CD8-positive, alpha-beta memory T cell (primary cell): ENCODE measurements around the gene GPR17. TPM values are rescaled to one million over a fixed set of nuclear protein-coding genes. Genes with fewer than 3 reads are reported as not detected.

Experiments used
- CTCF ChIA-PET: fragments of 350-600 bp; sonication (Branson Sonifier 250); formaldehyde crosslinking; loops from one replicate; lab custom pipeline; 2021; ENCODE audit warnings: antibody characterized with exemption; lab: Charles Lee
- POLR2A ChIA-PET: fragments of 350-600 bp; sonication (Branson Sonifier 250); formaldehyde crosslinking; loops from one replicate; lab custom pipeline; 2021; ENCODE audit warnings: antibody characterized with exemption; lab: Charles Lee
- DNase-seq, 5 donors: peaks; one replicate each; pipeline versions ENCODE4 v3.0.0 to v3.0.0-alpha.2; 2020 to 2022; ENCODE audit warnings: mixed read lengths in 1 of 5
- H3K27ac ChIP-seq: one replicate; pipeline ENCODE4 v1.7.0; 2013; ENCODE audit warnings: low read depth, mild to moderate bottlenecking, low read length, moderate library complexity
- H3K27me3 ChIP-seq: 2 replicates; pipeline ENCODE4 v1.7.0; 2013; ENCODE audit warnings: low read length, mild to moderate bottlenecking; ENCODE audit not compliant: insufficient read depth, poor library complexity, severe bottlenecking
- H3K36me3 ChIP-seq: 2 replicates; pipeline ENCODE4 v1.7.0; 2013; ENCODE audit warnings: mild to moderate bottlenecking, low read length, moderate library complexity; ENCODE audit not compliant: insufficient read depth
- H3K4me1 ChIP-seq: 2 replicates; pipeline ENCODE4 v1.7.0; 2013; ENCODE audit warnings: mild to moderate bottlenecking, low read length, moderate library complexity; ENCODE audit not compliant: insufficient read depth
- H3K4me3 ChIP-seq: 2 replicates; pipeline ENCODE4 v1.7.0; 2013; ENCODE audit warnings: mild to moderate bottlenecking, low read length
- H3K9me3 ChIP-seq: 2 replicates; pipeline ENCODE4 v1.7.0; 2013; ENCODE audit warnings: mild to moderate bottlenecking, low read length
- H3K27ac Mint-ChIP-seq, 8 donors: one replicate each; pipeline ENCODE4 v1.8.0; 2020 to 2021; ENCODE audit warnings: mixed read lengths in 8 of 8, mild to moderate bottlenecking in 6 of 8, inconsistent platforms in 3 of 8, moderate library complexity in 3 of 8
- H3K27me3 Mint-ChIP-seq, 2 donors: one replicate each; pipeline ENCODE4 v1.8.0; 2020 to 2021; ENCODE audit warnings: mixed read lengths in 2 of 2, mild to moderate bottlenecking in 1 of 2, moderate library complexity in 1 of 2
- H3K36me3 Mint-ChIP-seq, 3 donors: one replicate each; pipeline ENCODE4 v1.8.0; 2020 to 2021; ENCODE audit warnings: mixed read lengths in 3 of 3, inconsistent platforms in 1 of 3, mild to moderate bottlenecking in 1 of 3
- H3K4me1 Mint-ChIP-seq, 3 donors: one replicate each; pipeline ENCODE4 v1.8.0; 2020 to 2021; ENCODE audit warnings: mixed read lengths in 3 of 3, inconsistent platforms in 1 of 3, mild to moderate bottlenecking in 1 of 3
- H3K4me3 Mint-ChIP-seq, 7 donors: one replicate each; pipeline ENCODE4 v1.8.0; 2020 to 2021; ENCODE audit warnings: mixed read lengths in 7 of 7, mild to moderate bottlenecking in 6 of 7, moderate library complexity in 4 of 7, inconsistent platforms in 2 of 7
- H3K9me3 Mint-ChIP-seq, 5 donors: one replicate each; pipeline ENCODE4 v1.8.0; 2020 to 2022; ENCODE audit warnings: mixed read lengths in 5 of 5, mild to moderate bottlenecking in 3 of 5, moderate library complexity in 2 of 5, inconsistent platforms in 1 of 5
- polyA plus RNA-seq: library from polyadenylated mRNA; unstranded; fragments of 300-500 nt; fragmentation: Illumina TruSeq; gene quantifications from one replicate; pipeline ENCODE4 v1.2.3, GENCODE V29; 2021
- total RNA-seq, 2 experiments: library from RNA; stranded (reverse); gene quantifications; one replicate each; pipeline ENCODE4 v1.2.3, GENCODE V29; 2021

The GPR17 gene
- total and polyA plus RNA-seq, 3 experiments from 2014 or later = not detected

- H3K27ac ChIP-seq = no peak overlapping the region
- ChIA-PET POLR2A (no interaction called here), CTCF (interaction anchor here (1.1 kb wide), 1 partner anchor 40 kb away, joined by 3 read pairs; no protein-coding TSS in a partner anchor)
- no peaks in the 10 kb centered on the region for H3K9me3 Mint-ChIP-seq
- H3K4me1 Mint-ChIP-seq = peaks cover 0 to 7% (median 0%) of the 10 kb centered on the region in 3 donors
- H3K27ac Mint-ChIP-seq = no peak overlapping the region
- no peaks in the 10 kb centered on the region for H3K36me3 ChIP-seq
- peaks cover 0 to under 1% of the 10 kb centered on the region in 2 donors for H3K27me3 Mint-ChIP-seq
- H3K4me3 ChIP-seq = no peak overlapping the region
- H3K27me3 ChIP-seq = no peaks in the 10 kb centered on the region
- no peaks in the 10 kb centered on the region for H3K36me3 Mint-ChIP-seq
- H3K4me3 Mint-ChIP-seq = no peak overlapping the region
- no peak for DNase-seq
- peaks cover 21% of the 10 kb centered on the region for H3K4me1 ChIP-seq
- H3K9me3 ChIP-seq = no peaks in the 10 kb centered on the region
Measured at GRCh38 chr2:127630864-127631540, 15.0 kb upstream of the GPR17 start.

GRCh38 chr2:127631541-127631996, 14.4 kb upstream of the GPR17 start:
- no peaks in the 10 kb centered on the region for H3K36me3 Mint-ChIP-seq
- Histone ChIP-seq H3K27me3 (no peaks in the 10 kb centered on the region), H3K9me3 (no peaks in the 10 kb centered on the region), H3K36me3 (no peaks in the 10 kb centered on the region), H3K4me1 (peaks cover 26% of the 10 kb centered on the region), H3K27ac (no peak overlapping the region), H3K4me3 (no peak overlapping the region)
- no peaks in the 10 kb centered on the region for H3K9me3 Mint-ChIP-seq
- DNase-seq = no peak
- ChIA-PET POLR2A (no interaction called here), CTCF (no interaction called here)
- no peaks in the 10 kb centered on the region for H3K27me3 Mint-ChIP-seq
- peaks cover 0 to 11% (median 0%) of the 10 kb centered on the region in 3 donors for H3K4me1 Mint-ChIP-seq
- no peak overlapping the region for H3K4me3 Mint-ChIP-seq
- H3K27ac Mint-ChIP-seq = no peak overlapping the region

GRCh38 chr2:127631997-127632581, 13.9 kb upstream of the GPR17 start:
- Histone ChIP-seq H3K27me3 (no peaks in the 10 kb centered on the region), H3K9me3 (no peaks in the 10 kb centered on the region), H3K27ac (no peak overlapping the region), H3K36me3 (no peaks in the 10 kb centered on the region), H3K4me1 (peaks cover 32% of the 10 kb centered on the region), H3K4me3 (no peak overlapping the region)
- Mint-ChIP-seq H3K36me3 (no peaks in the 10 kb centered on the region), H3K27ac (no peak overlapping the region), H3K4me3 (no peak overlapping the region), H3K9me3 (no peaks in the 10 kb centered on the region), H3K4me1 (peaks cover 0 to 14% (median 1%) of the 10 kb centered on the region in 3 donors), H3K27me3 (no peaks in the 10 kb centered on the region)
- POLR2A ChIA-PET = no interaction called here
- no peak for DNase-seq
- CTCF ChIA-PET = no interaction called here

GRCh38 chr2:127632592-127633489, 13.1 kb upstream of the GPR17 start:
- H3K4me1 Mint-ChIP-seq = peaks cover 0 to 19% (median 3%) of the 10 kb centered on the region in 3 donors
- H3K4me3 ChIP-seq = no peak overlapping the region
- no peak for DNase-seq
- no peaks in the 10 kb centered on the region for H3K27me3 Mint-ChIP-seq
- no peaks in the 10 kb centered on the region for H3K9me3 ChIP-seq
- POLR2A ChIA-PET = no interaction called here
- H3K27ac ChIP-seq = no peak overlapping the region
- no peak overlapping the region for H3K4me3 Mint-ChIP-seq
- no peak overlapping the region for H3K27ac Mint-ChIP-seq
- H3K36me3 ChIP-seq = no peaks in the 10 kb centered on the region
- H3K9me3 Mint-ChIP-seq = no peaks in the 10 kb centered on the region
- CTCF ChIA-PET = no interaction called here
- peaks cover 39% of the 10 kb centered on the region for H3K4me1 ChIP-seq
- no peaks in the 10 kb centered on the region for H3K27me3 ChIP-seq
- no peaks in the 10 kb centered on the region for H3K36me3 Mint-ChIP-seq

- Histone ChIP-seq H3K27me3 (no peaks in the 10 kb centered on the region), H3K4me3 (no peak overlapping the region), H3K27ac (no peak overlapping the region), H3K9me3 (no peaks in the 10 kb centered on the region), H3K4me1 (peaks cover 46% of the 10 kb centered on the region), H3K36me3 (no peaks in the 10 kb centered on the region)
- H3K27me3 Mint-ChIP-seq = no peaks in the 10 kb centered on the region
- H3K9me3 Mint-ChIP-seq = no peaks in the 10 kb centered on the region
- DNase-seq = no peak
- H3K4me3 Mint-ChIP-seq = no peak overlapping the region
- CTCF ChIA-PET = no interaction called here
- H3K4me1 Mint-ChIP-seq = peaks cover 0 to 25% (median 6%) of the 10 kb centered on the region in 3 donors
- POLR2A ChIA-PET = no interaction called here
- no peaks in the 10 kb centered on the region for H3K36me3 Mint-ChIP-seq
- H3K27ac Mint-ChIP-seq = no peak overlapping the region
Measured at GRCh38 chr2:127633556-127634065, 12.3 kb upstream of the GPR17 start.

- peaks cover 0 to 30% (median 8%) of the 10 kb centered on the region in 3 donors for H3K4me1 Mint-ChIP-seq
- DNase-seq = no peak
- H3K27me3 Mint-ChIP-seq = no peaks in the 10 kb centered on the region
- no peaks in the 10 kb centered on the region for H3K9me3 ChIP-seq
- no peak overlapping the region for H3K27ac Mint-ChIP-seq
- peaks cover 52% of the 10 kb centered on the region for H3K4me1 ChIP-seq
- H3K4me3 ChIP-seq = no peak overlapping the region
- no peaks in the 10 kb centered on the region for H3K9me3 Mint-ChIP-seq
- no peak overlapping the region for H3K27ac ChIP-seq
- no peaks in the 10 kb centered on the region for H3K36me3 ChIP-seq
- H3K27me3 ChIP-seq = no peaks in the 10 kb centered on the region
- no peak overlapping the region for H3K4me3 Mint-ChIP-seq
- ChIA-PET CTCF (no interaction called here), POLR2A (no interaction called here)
- peaks cover 0 to 1% (median 0%) of the 10 kb centered on the region in 3 donors for H3K36me3 Mint-ChIP-seq
Measured at GRCh38 chr2:127634066-127634617, 11.8 kb upstream of the GPR17 start.

- H3K9me3 ChIP-seq = no peaks in the 10 kb centered on the region
- no peaks in the 10 kb centered on the region for H3K9me3 Mint-ChIP-seq
- DNase-seq = no peak
- H3K4me3 Mint-ChIP-seq = no peak overlapping the region
- H3K36me3 ChIP-seq = no peaks in the 10 kb centered on the region
- CTCF ChIA-PET = no interaction called here
- H3K4me1 ChIP-seq = peaks cover 58% of the 10 kb centered on the region
- H3K4me1 Mint-ChIP-seq = peaks cover 0 to 36% (median 9%) of the 10 kb centered on the region in 3 donors
- POLR2A ChIA-PET = no interaction called here
- no peak overlapping the region for H3K27ac ChIP-seq
- no peaks in the 10 kb centered on the region for H3K27me3 ChIP-seq
- H3K27ac Mint-ChIP-seq = no peak overlapping the region
- H3K4me3 ChIP-seq = no peak overlapping the region
- H3K36me3 Mint-ChIP-seq = peaks cover 0 to 1% (median 0%) of the 10 kb centered on the region in 3 donors
- H3K27me3 Mint-ChIP-seq = no peaks in the 10 kb centered on the region
Measured at GRCh38 chr2:127634626-127635379, 11.2 kb upstream of the GPR17 start.
